GM23338 (cell line): Measurements from ENCODE around the gene MPST. TPM values are rescaled to one million over a fixed set of nuclear protein-coding genes. Genes with fewer than 3 reads are reported as not detected.

Experiments
- ATAC-seq: fragments of 200-7000 bp; cut with Tn5 transposase; 3 replicates; pipeline ENCODE4 v1.9.1; 2020
- DNase-seq: peaks from one replicate; pipeline ENCODE4 v3.0.0-alpha.2; 2015; ENCODE audit warnings: low spot score
- H2AFZ ChIP-seq: fragments of 200-600 bp; sonication (generic); 2 replicates; pipeline ENCODE4 v1.8.0; 2016; ENCODE audit warnings: antibody characterized with exemption, mild to moderate bottlenecking, moderate library complexity
- H3F3A ChIP-seq: fragments of 200-600 bp; sonication (generic); replicated peaks from 2 replicates; pipeline ENCODE4 v1.8.0; 2017; ENCODE audit warnings: antibody characterized with exemption, mixed run types, low read depth
- H3K27ac ChIP-seq: fragments of 200-600 bp; sonication (generic); 2 replicates; pipeline ENCODE4 v1.6.1; 2016; ENCODE audit warnings: low read depth
- H3K27me3 ChIP-seq: fragments of 200-600 bp; sonication (generic); 2 replicates; pipeline ENCODE4 v1.8.0; 2016; ENCODE audit warnings: mild to moderate bottlenecking, mixed run types, moderate library complexity; ENCODE audit not compliant: insufficient read depth
- H3K36me3 ChIP-seq: fragments of 200-600 bp; sonication (generic); 2 replicates; pipeline ENCODE4 v1.8.0; 2016; ENCODE audit warnings: mild to moderate bottlenecking; ENCODE audit not compliant: insufficient read depth
- H3K4me1 ChIP-seq: fragments of 200-600 bp; sonication (generic); 2 replicates; pipeline ENCODE4 v1.8.0; 2016; ENCODE audit warnings: mild to moderate bottlenecking, moderate library complexity; ENCODE audit not compliant: insufficient read depth
- H3K4me2 ChIP-seq: fragments of 200-600 bp; sonication (generic); 2 replicates; pipeline ENCODE4 v1.7.1; 2017; ENCODE audit warnings: mixed run types
- H3K4me3 ChIP-seq: fragments of 200-600 bp; sonication (generic); 2 replicates; pipeline ENCODE4 v1.6.1; 2016; ENCODE audit warnings: mixed run types
- H3K79me2 ChIP-seq: fragments of 200-600 bp; sonication (generic); replicated peaks from 2 replicates; pipeline ENCODE4 v1.8.0; 2017; ENCODE audit warnings: mild to moderate bottlenecking; ENCODE audit not compliant: insufficient read depth
- H3K9me2 ChIP-seq: fragments of 200-600 bp; sonication (generic); 2 replicates; pipeline ENCODE4 v1.8.0; 2017; ENCODE audit not compliant: insufficient read depth
- H4K20me1 ChIP-seq: fragments of 200-600 bp; sonication (generic); replicated peaks from 2 replicates; pipeline ENCODE4 v1.8.0; 2017; ENCODE audit warnings: mild to moderate bottlenecking; ENCODE audit not compliant: insufficient read depth
- H3K27ac Mint-ChIP-seq: 2 replicates; pipeline ENCODE4 v1.8.0; 2020; ENCODE audit warnings: inconsistent platforms, mild to moderate bottlenecking, moderate library complexity, mixed read lengths
- H3K27me3 Mint-ChIP-seq: 3 replicates; pipeline ENCODE4 v1.8.0; 2022; ENCODE audit warnings: low read depth, mild to moderate bottlenecking, moderate library complexity, mixed read lengths, inconsistent platforms; ENCODE audit not compliant: insufficient read depth, poor library complexity
- H3K36me3 Mint-ChIP-seq: 3 replicates; pipeline ENCODE4 v1.8.0; 2021; ENCODE audit warnings: low read depth, mild to moderate bottlenecking, inconsistent platforms, moderate library complexity, mixed read lengths
- H3K4me1 Mint-ChIP-seq: 3 replicates; pipeline ENCODE4 v1.8.0; 2020; ENCODE audit warnings: mild to moderate bottlenecking, inconsistent platforms, mixed read lengths
- H3K4me3 Mint-ChIP-seq: 3 replicates; pipeline ENCODE4 v1.8.0; 2021; ENCODE audit warnings: moderate library complexity, mild to moderate bottlenecking, inconsistent platforms, mixed read lengths
- H3K9me3 Mint-ChIP-seq: 3 replicates; pipeline ENCODE4 v1.8.0; 2020; ENCODE audit warnings: moderate library complexity, mild to moderate bottlenecking, inconsistent platforms, mixed read lengths
- JUNB ChIP-seq: IDR thresholded peaks from one replicate; pipeline ENCODE4 v1.6.1; 2016; ENCODE audit warnings: antibody characterized with exemption; ENCODE audit not compliant: unreplicated experiment
- POLR2AphosphoS5 ChIP-seq: IDR thresholded peaks from 2 replicates; pipeline ENCODE4 v1.6.1; 2016; ENCODE audit warnings: antibody characterized with exemption, low read depth
- ZNF114 ChIP-seq: fragments of 250-450 bp; sonication (Bioruptor Pico); IDR thresholded peaks from 2 replicates; pipeline ENCODE4 v1.5.0; 2020; ENCODE audit warnings: mild to moderate bottlenecking, moderate library complexity
- polyA plus RNA-seq: library from polyadenylated mRNA; unstranded; fragments of >200 nt; fragmentation: Nextera tagmentation; extraction: Ambion mirVana; gene quantifications from 2 replicates; pipeline ENCODE4 v1.2.1, GENCODE V29; 2016
- total RNA-seq: library from RNA; depleted of rRNA; stranded (reverse); fragments of >200 nt; shearing (Covaris generic); gene quantifications from 2 replicates; pipeline ENCODE4 v1.2.3, GENCODE V29; 2014
- TF ChIP-seq, protein P1 (sequence below), 2 experiments: fragments of 200-600 bp in 1 of 2; sonication (generic) in 1 of 2; conservative IDR thresholded peaks; 2 replicates each; pipeline versions ENCODE4 v1.5.1 to v1.6.1; 2016 to 2017; ENCODE audit warnings: antibody characterized with exemption in 2 of 2, low read depth in 2 of 2, mild to moderate bottlenecking in 2 of 2, moderate library complexity in 1 of 2
- TF ChIP-seq, protein P2 (sequence below): fragments of 250-450 bp; sonication (Bioruptor Pico); IDR thresholded peaks from 2 replicates; pipeline ENCODE4 v1.5.0; 2020; ENCODE audit warnings: mild to moderate bottlenecking, moderate library complexity
- TF ChIP-seq, protein P3 (sequence below): IDR thresholded peaks from one replicate; pipeline ENCODE4 v1.6.1; 2018; ENCODE audit warnings: antibody characterized with exemption; ENCODE audit not compliant: unreplicated experiment

The MPST gene
- total and polyA plus RNA-seq, 2 experiments from 2014 or later, result 86.2 to 158 TPM

DNA sequence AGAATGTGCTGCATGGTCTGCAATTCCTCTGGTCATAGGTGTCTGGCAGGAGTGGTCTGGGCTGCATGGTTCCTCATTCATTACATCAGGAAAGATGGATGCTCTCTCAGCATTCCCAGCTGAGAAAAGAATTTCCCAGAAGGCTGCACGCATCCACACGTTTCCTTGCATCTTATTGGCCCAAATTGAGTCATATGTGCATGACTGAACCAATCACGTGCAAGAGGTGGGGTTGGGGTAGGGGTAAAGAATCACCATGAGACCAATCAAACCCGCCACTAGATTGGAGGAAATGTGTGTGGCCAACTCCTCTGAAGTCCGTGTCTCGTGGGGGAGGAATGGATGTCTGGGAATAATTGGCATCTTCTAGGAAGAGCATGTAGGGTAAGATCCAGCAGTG, 29.1 kb upstream of the MPST start:
- Mint-ChIP-seq H3K4me1 (no peaks in the 10 kb centered on the region), H3K36me3 (peaks cover 4% of the 10 kb centered on the region; the same call in 2 of the 3 replicates), H3K9me3 (peaks cover 22% of the 10 kb centered on the region), H3K27ac (no peak overlapping the region), H3K4me3 (no peak overlapping the region), H3K27me3 (peaks cover 2% of the 10 kb centered on the region)
- H3K9me2 ChIP-seq, result no peaks in the 10 kb centered on the region; the same call in 1 of the 2 replicates
- no peak overlapping the region for H3K27ac ChIP-seq
- TF ChIP-seq, protein P1, sequence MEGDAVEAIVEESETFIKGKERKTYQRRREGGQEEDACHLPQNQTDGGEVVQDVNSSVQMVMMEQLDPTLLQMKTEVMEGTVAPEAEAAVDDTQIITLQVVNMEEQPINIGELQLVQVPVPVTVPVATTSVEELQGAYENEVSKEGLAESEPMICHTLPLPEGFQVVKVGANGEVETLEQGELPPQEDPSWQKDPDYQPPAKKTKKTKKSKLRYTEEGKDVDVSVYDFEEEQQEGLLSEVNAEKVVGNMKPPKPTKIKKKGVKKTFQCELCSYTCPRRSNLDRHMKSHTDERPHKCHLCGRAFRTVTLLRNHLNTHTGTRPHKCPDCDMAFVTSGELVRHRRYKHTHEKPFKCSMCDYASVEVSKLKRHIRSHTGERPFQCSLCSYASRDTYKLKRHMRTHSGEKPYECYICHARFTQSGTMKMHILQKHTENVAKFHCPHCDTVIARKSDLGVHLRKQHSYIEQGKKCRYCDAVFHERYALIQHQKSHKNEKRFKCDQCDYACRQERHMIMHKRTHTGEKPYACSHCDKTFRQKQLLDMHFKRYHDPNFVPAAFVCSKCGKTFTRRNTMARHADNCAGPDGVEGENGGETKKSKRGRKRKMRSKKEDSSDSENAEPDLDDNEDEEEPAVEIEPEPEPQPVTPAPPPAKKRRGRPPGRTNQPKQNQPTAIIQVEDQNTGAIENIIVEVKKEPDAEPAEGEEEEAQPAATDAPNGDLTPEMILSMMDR (conservative IDR thresholded peaks at IDR 0.05; ENCODE audit: low read depth in 2 of 2), result no peak
- TF ChIP-seq JUNB (no peak), POLR2AphosphoS5 (no peak), ZNF114 (no peak)
- TF ChIP-seq, protein P2, sequence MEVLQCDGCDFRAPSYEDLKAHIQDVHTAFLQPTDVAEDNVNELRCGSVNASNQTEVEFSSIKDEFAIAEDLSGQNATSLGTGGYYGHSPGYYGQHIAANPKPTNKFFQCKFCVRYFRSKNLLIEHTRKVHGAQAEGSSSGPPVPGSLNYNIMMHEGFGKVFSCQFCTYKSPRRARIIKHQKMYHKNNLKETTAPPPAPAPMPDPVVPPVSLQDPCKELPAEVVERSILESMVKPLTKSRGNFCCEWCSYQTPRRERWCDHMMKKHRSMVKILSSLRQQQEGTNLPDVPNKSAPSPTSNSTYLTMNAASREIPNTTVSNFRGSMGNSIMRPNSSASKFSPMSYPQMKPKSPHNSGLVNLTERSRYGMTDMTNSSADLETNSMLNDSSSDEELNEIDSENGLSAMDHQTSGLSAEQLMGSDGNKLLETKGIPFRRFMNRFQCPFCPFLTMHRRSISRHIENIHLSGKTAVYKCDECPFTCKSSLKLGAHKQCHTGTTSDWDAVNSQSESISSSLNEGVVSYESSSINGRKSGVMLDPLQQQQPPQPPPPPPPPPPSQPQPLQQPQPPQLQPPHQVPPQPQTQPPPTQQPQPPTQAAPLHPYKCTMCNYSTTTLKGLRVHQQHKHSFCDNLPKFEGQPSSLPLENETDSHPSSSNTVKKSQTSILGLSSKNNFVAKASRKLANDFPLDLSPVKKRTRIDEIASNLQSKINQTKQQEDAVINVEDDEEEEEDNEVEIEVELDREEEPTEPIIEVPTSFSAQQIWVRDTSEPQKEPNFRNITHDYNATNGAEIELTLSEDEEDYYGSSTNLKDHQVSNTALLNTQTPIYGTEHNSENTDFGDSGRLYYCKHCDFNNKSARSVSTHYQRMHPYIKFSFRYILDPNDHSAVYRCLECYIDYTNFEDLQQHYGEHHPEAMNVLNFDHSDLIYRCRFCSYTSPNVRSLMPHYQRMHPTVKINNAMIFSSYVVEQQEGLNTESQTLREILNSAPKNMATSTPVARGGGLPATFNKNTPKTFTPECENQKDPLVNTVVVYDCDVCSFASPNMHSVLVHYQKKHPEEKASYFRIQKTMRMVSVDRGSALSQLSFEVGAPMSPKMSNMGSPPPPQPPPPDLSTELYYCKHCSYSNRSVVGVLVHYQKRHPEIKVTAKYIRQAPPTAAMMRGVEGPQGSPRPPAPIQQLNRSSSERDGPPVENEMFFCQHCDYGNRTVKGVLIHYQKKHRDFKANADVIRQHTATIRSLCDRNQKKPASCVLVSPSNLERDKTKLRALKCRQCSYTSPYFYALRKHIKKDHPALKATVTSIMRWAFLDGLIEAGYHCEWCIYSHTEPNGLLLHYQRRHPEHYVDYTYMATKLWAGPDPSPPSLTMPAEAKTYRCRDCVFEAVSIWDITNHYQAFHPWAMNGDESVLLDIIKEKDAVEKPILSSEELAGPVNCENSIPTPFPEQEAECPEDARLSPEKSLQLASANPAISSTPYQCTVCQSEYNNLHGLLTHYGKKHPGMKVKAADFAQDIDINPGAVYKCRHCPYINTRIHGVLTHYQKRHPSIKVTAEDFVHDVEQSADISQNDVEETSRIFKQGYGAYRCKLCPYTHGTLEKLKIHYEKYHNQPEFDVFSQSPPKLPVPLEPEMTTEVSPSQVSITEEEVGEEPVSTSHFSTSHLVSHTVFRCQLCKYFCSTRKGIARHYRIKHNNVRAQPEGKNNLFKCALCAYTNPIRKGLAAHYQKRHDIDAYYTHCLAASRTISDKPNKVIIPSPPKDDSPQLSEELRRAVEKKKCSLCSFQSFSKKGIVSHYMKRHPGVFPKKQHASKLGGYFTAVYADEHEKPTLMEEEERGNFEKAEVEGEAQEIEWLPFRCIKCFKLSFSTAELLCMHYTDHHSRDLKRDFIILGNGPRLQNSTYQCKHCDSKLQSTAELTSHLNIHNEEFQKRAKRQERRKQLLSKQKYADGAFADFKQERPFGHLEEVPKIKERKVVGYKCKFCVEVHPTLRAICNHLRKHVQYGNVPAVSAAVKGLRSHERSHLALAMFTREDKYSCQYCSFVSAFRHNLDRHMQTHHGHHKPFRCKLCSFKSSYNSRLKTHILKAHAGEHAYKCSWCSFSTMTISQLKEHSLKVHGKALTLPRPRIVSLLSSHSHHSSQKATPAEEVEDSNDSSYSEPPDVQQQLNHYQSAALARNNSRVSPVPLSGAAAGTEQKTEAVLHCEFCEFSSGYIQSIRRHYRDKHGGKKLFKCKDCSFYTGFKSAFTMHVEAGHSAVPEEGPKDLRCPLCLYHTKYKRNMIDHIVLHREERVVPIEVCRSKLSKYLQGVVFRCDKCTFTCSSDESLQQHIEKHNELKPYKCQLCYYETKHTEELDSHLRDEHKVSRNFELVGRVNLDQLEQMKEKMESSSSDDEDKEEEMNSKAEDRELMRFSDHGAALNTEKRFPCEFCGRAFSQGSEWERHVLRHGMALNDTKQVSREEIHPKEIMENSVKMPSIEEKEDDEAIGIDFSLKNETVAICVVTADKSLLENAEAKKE (CRISPR knock-in tag), result no peak
- TF ChIP-seq, protein P3, sequence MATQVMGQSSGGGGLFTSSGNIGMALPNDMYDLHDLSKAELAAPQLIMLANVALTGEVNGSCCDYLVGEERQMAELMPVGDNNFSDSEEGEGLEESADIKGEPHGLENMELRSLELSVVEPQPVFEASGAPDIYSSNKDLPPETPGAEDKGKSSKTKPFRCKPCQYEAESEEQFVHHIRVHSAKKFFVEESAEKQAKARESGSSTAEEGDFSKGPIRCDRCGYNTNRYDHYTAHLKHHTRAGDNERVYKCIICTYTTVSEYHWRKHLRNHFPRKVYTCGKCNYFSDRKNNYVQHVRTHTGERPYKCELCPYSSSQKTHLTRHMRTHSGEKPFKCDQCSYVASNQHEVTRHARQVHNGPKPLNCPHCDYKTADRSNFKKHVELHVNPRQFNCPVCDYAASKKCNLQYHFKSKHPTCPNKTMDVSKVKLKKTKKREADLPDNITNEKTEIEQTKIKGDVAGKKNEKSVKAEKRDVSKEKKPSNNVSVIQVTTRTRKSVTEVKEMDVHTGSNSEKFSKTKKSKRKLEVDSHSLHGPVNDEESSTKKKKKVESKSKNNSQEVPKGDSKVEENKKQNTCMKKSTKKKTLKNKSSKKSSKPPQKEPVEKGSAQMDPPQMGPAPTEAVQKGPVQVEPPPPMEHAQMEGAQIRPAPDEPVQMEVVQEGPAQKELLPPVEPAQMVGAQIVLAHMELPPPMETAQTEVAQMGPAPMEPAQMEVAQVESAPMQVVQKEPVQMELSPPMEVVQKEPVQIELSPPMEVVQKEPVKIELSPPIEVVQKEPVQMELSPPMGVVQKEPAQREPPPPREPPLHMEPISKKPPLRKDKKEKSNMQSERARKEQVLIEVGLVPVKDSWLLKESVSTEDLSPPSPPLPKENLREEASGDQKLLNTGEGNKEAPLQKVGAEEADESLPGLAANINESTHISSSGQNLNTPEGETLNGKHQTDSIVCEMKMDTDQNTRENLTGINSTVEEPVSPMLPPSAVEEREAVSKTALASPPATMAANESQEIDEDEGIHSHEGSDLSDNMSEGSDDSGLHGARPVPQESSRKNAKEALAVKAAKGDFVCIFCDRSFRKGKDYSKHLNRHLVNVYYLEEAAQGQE, result no peak
- no peaks in the 10 kb centered on the region for H3K27me3 ChIP-seq
- H2AFZ ChIP-seq, result no peak overlapping the region
- no peaks in the 10 kb centered on the region for H3K79me2 ChIP-seq
- H3K4me3 ChIP-seq, result no peak overlapping the region
- DNase-seq (no peak), ATAC-seq (no peak)
- H3K4me1 ChIP-seq, result no peaks in the 10 kb centered on the region
- no peaks in the 10 kb centered on the region for H4K20me1 ChIP-seq
- H3K4me2 ChIP-seq, result no peak overlapping the region
- no peaks in the 10 kb centered on the region for H3K36me3 ChIP-seq
- H3F3A ChIP-seq, result no peaks in the 10 kb centered on the region
